ENCODE measurements around the gene DIP2A.

GRCh38 chr21:46551636-46552241 lies 93.0 kb downstream of the DIP2A start:
- TF ChIP-seq CTCF (IDR thresholded peaks at IDR 0.05) (no peak), POLR2A (IDR thresholded peaks at IDR 0.05) (no peak)
